ENCODE results near the gene ORM2. TPM values are rescaled to one million over a fixed set of nuclear protein-coding genes. Genes with fewer than 3 reads are reported as not detected.

The ORM2 gene
- total and polyA plus RNA-seq, 2 of the 8 experiments (the other 6 are each of a cell fraction or from before 2014, with no cell fraction given), result 1.3 TPM; not detected in 1

DNA sequence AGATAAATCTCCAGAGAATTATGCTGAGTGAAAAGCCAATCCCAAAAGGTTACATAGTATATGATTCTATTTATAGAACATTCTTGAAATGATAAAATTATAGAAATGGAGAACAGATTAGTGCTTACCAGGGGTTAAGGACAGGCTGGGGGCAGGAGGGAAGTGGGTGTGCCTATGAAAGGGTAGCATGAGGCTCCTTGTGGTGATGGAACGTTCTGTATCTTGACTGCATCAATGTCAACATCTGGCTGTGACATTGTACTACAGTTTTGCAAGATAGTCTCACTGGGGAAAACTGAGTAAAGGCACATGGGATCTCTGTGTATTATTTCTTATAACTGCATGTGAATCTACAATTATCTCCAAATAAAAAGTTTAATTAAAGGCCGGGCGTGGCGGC is 22.3 kb downstream of the ORM2 start (continued):
- no peak for TF ChIP-seq CHD7 (IDR thresholded peaks at IDR 0.05; ENCODE audit: insufficient replicate concordance, low read length)
- no peak for TF ChIP-seq EP300 (IDR thresholded peaks at IDR 0.05; ENCODE audit: borderline replicate concordance in 1 of 2, low read depth in 2 of 2, low read length in 2 of 2)
- no peak for TF ChIP-seq RFX5 (IDR thresholded peaks at IDR 0.05; ENCODE audit: borderline replicate concordance, low read depth, low read length)
- TF ChIP-seq ZNF274 (IDR thresholded peaks at IDR 0.05; ENCODE audit: borderline replicate concordance, extremely low read depth, low read length), result no peak
